T-helper 22 cell (primary cell): ENCODE data around the gene TRO.

Experiments used
- DNase-seq: peaks from one replicate; pipeline ENCODE4 v3.0.0-alpha.2; 2020; ENCODE audit warnings: low read depth

TRO gene

DNA sequence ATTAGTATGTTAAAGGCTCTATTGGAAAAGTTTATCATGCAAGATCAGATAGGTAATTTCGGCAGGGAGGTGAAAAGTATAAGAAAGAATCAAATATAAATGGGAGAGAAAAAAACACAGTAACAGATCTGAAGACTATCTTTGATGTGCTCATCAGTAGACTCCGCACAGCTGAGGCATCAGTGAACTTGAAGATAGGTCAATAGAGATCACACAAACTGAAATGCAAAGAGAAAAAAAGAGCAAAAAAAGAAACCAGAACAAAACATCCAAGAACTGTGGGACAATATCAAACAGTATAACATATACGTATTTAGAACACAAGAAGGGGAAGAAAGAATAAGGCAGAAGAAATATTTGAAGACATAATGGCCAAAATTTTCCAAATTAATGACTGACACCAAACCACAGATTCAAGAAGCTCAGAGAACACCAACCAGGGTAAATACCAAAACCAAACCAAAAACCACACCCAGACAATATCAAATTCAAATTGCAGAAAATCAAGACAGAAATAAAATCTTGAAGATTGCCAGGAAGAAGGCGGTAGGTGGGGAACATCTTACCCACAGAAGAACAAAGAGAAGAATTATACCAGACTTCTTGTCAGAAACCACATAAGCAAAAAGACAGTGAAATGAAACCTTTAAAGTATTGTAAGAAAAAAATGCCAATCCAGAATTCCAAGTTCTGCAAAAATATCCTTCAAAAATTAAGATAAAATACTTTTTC lies 44.3 kb downstream of the TRO start:
- no peak for DNase-seq

DNA sequence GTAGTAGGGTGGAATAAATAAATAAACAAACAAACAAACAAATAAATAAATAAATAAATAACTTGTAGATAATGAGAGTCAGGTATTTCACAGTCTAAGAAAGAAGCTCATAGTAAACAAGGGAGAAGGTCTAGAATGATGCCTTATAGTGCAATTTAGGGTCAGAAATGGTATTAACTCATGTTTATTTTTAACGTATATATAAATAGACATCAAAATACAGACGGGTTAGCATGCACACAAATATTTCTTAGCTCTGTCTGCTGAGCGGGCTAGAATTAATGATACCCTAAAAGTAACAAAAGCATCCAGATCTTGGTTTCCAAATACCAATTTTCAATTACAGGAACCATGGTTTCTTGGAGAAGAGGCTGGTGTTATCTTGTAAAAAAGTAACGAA lies 56.8 kb downstream of the TRO start:
- DNase-seq = no peak

DNA sequence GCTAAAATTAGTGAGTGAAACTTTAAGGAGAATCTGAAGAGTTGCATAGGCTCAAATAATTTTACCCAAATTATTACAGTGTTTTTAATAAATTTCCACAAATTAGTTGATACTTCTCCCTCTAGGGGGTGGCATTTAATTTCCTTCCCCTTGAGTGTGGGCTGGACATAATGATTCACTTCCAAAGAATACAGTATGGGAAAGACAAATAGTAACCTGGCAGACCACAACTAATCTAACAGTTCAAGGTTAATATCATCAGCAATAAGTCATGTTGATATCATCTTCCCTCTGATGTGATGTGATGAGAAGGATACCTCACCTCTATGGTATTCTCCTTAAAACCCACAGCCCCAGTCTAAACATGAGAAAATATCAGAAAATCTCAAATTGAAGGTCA lies 57.8 kb downstream of the TRO start:
- no peak for DNase-seq

DNA sequence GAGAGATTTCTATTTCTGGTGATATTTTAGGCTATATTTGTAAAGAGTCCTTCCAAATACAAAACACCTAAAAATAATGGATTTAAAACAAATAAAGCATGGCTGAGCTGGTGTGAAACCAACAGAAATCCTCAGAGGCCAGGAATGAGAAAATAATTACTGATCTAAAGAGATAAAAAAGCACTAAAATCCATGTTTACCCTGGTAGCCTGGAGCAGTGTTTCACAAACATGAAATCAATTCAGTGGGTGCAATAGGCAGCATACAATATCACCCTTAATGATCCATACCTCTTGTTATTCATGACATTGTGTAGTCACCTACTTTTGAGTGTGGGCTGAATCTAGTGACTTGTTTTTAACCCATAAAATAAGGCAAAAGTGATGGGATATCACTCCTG lies 58.8 kb downstream of the TRO start:
- no peak for DNase-seq

DNA sequence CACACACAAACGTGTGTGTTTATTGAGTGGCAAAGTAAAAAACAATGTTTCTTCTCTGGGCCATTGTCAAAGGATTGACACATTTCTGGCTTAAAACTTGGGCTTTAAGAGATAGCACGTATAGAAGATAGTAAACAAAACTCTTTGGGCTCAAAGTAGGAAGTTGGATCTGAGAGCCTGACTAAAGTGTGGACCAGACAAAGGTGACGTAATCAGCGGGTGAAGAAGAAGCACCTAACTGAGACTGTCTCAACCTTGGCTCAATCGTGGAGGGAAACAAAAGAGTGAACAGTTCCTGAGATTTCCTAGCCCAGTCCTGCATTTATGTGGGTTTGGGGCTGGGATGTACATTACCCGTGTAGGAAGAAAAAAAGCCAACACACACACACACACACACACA lies 59.7 kb downstream of the TRO start:
- no peak for DNase-seq
